ENCODE data around the gene HOXC9.

The HOXC9 gene

GRCh38 chr12:53971129-53971528 is 28.8 kb upstream of the HOXC9 start:
- no peak for TF ChIP-seq POLR2AphosphoS5 (IDR thresholded peaks at IDR 0.05; ENCODE audit: low read depth, low read length)
- TF ChIP-seq, protein P1, sequence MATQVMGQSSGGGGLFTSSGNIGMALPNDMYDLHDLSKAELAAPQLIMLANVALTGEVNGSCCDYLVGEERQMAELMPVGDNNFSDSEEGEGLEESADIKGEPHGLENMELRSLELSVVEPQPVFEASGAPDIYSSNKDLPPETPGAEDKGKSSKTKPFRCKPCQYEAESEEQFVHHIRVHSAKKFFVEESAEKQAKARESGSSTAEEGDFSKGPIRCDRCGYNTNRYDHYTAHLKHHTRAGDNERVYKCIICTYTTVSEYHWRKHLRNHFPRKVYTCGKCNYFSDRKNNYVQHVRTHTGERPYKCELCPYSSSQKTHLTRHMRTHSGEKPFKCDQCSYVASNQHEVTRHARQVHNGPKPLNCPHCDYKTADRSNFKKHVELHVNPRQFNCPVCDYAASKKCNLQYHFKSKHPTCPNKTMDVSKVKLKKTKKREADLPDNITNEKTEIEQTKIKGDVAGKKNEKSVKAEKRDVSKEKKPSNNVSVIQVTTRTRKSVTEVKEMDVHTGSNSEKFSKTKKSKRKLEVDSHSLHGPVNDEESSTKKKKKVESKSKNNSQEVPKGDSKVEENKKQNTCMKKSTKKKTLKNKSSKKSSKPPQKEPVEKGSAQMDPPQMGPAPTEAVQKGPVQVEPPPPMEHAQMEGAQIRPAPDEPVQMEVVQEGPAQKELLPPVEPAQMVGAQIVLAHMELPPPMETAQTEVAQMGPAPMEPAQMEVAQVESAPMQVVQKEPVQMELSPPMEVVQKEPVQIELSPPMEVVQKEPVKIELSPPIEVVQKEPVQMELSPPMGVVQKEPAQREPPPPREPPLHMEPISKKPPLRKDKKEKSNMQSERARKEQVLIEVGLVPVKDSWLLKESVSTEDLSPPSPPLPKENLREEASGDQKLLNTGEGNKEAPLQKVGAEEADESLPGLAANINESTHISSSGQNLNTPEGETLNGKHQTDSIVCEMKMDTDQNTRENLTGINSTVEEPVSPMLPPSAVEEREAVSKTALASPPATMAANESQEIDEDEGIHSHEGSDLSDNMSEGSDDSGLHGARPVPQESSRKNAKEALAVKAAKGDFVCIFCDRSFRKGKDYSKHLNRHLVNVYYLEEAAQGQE (IDR thresholded peaks at IDR 0.05; ENCODE audit: insufficient read depth in 1 of 2, low read depth in 2 of 2, low read length in 2 of 2) = no peak
- no peak for TF ChIP-seq FOXP2 (optimal IDR thresholded peaks at IDR 0.05; ENCODE audit: borderline replicate concordance, extremely low read depth, extremely low read length, insufficient read depth)
- TF ChIP-seq TAF1 (IDR thresholded peaks at IDR 0.05; ENCODE audit: borderline replicate concordance, insufficient read depth, low read length) = no peak
- no peak for TF ChIP-seq SIN3A (IDR thresholded peaks at IDR 0.05; ENCODE audit: borderline replicate concordance, insufficient read depth, low read length)

DNA sequence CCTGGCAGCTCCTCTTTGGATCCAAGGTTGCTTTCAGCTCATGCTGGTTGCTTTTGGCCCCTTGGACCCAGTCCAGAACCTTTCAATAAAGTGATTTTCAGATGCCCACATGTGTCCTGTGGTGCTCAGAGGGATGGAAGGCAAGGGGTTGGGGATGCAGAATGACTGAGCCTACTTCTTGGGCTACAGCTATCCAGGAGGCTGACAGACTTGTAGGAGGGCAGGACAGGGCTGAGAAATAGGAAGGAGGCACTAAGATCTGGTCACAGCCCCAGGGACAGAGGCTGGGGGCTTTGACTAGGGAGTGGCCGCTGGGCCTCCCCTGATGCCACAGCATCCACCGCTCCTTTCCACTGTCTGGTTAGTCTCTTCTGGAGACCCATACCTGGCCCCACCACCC is 28.3 kb upstream of the HOXC9 start:
- TF ChIP-seq TAF1 (IDR thresholded peaks at IDR 0.05; ENCODE audit: borderline replicate concordance, insufficient read depth, low read length) = no peak
- TF ChIP-seq POLR2AphosphoS5 (IDR thresholded peaks at IDR 0.05; ENCODE audit: low read depth, low read length) = no peak
- TF ChIP-seq SIN3A (IDR thresholded peaks at IDR 0.05; ENCODE audit: borderline replicate concordance, insufficient read depth, low read length) = no peak
- no peak for TF ChIP-seq FOXP2 (optimal IDR thresholded peaks at IDR 0.05; ENCODE audit: borderline replicate concordance, extremely low read depth, extremely low read length, insufficient read depth)
- TF ChIP-seq, protein P1 (IDR thresholded peaks at IDR 0.05; ENCODE audit: insufficient read depth in 1 of 2, low read depth in 2 of 2, low read length in 2 of 2) = no peak

DNA sequence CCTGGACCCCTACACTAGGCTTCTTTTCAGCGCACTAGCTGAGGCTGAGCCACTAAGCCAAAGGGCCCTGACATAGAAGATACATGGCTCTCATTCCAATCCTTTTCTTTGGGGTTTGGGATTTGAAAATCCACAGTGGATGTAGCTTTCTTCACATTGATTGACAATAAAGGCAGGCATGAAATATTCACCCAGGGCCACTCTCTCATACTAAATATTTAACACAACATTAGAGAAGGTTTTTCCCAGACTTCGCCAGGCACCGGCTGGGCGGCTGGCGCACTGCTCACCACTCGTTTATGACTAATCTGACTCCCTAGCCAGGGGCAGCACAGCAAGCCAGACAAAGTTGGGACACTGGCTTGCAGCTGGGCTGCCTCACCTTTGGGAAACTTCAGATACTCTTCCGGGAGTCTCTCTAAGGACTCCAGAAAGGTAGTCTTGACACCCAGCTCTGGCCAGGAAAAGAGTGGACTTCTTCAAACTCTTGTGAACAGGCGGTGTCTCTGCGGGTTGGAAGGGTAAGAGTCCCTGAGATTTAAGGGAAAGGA is 27.7 kb upstream of the HOXC9 start:
- TF ChIP-seq SIN3A (IDR thresholded peaks at IDR 0.05; ENCODE audit: borderline replicate concordance, insufficient read depth, low read length) = no peak
- TF ChIP-seq POLR2AphosphoS5 (IDR thresholded peaks at IDR 0.05; ENCODE audit: low read depth, low read length) = no peak
- TF ChIP-seq, protein P1 (IDR thresholded peaks at IDR 0.05; ENCODE audit: insufficient read depth in 1 of 2, low read depth in 2 of 2, low read length in 2 of 2) = no peak
- no peak for TF ChIP-seq TAF1 (IDR thresholded peaks at IDR 0.05; ENCODE audit: borderline replicate concordance, insufficient read depth, low read length)
- TF ChIP-seq FOXP2 (optimal IDR thresholded peaks at IDR 0.05; ENCODE audit: borderline replicate concordance, extremely low read depth, extremely low read length, insufficient read depth) = no peak

DNA sequence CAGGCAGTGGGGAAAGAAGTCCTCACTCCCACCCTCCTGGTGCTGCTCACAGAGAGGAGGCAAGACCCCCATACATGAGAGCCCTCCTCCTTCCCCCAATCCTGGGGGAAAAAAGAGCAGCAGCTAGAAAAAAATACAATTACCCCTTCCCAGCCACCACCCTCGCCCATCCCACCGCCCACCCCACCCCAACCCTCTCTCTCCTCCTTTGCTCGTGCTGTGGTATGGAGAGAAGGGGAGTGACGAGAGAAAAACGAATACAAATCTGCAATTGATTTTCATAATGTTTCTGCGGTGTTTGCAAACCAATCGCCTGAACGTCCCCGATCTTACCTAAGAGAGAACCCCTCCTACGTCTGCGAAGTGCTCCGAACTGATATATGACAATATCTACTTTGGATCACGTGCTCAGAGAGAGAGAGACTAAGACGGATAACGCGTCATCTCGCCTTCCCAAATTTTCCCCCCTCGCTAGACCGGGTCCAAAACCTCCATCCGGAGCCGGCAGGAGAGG is 27.2 kb upstream of the HOXC9 start, which contains the start of gene HOXC11:
Gene HOXC11 (plus strand): TSS at position 405 of the 514 bp plus-strand sequence. CDS start 116 bp downstream, outside the sequence.
- TF ChIP-seq POLR2AphosphoS5 (IDR thresholded peaks at IDR 0.05; ENCODE audit: low read depth, low read length) (no peak), FOXP2 (optimal IDR thresholded peaks at IDR 0.05; ENCODE audit: borderline replicate concordance, extremely low read depth, extremely low read length, insufficient read depth) (no peak), SIN3A (IDR thresholded peaks at IDR 0.05; ENCODE audit: borderline replicate concordance, insufficient read depth, low read length) (no peak), TAF1 (IDR thresholded peaks at IDR 0.05; ENCODE audit: borderline replicate concordance, insufficient read depth, low read length) (no peak)
- TF ChIP-seq, protein P1 (IDR thresholded peaks at IDR 0.05; ENCODE audit: insufficient read depth in 1 of 2, low read depth in 2 of 2, low read length in 2 of 2) = no peak

Data from PFSK-1 (cell line).